ENCODE measurements around the gene HOXC12.

The HOXC12 gene, protein sequence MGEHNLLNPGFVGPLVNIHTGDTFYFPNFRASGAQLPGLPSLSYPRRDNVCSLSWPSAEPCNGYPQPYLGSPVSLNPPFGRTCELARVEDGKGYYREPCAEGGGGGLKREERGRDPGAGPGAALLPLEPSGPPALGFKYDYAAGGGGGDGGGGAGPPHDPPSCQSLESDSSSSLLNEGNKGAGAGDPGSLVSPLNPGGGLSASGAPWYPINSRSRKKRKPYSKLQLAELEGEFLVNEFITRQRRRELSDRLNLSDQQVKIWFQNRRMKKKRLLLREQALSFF

DNA sequence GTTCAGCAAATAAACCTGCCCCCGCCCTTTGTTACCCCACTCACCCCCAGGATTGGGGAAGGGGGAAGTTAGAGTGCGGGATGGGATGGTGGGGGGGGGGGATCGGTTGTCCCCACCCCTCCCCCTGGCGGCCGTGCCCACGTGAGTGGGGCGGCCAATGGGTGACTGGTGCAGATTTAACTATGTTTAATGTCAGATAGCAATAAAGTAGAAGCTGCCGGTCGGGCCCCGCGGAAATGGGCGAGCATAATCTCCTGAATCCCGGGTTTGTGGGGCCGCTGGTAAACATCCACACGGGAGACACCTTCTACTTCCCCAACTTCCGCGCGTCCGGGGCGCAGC lies at the start of gene HOXC12:
HOXC12 (plus strand) TSS at position 210 of the 342 bp plus-strand sequence; CDS start at position 237, 27 bp downstream.
- no peak for DNase-seq

DNA sequence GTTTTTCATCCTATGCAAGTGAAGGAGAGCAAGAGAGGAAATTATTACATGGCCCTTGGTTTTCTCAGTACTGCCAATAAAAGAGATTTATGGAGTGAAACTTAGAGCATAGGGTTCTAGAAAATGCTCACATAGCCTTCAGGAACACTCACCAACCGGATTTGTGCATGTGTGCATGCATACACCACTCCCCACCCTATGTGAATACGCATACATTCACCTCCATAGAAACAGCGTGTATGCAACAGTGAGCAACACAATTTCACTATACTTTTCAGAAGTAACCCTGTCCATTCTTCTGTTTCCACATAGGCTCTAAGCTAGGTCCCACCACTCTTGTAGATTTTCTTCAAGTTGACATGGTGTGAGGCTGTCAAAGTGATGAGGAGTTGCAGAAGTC lies 47.6 kb upstream of the HOXC12 start:
- DNase-seq = no peak

DNA sequence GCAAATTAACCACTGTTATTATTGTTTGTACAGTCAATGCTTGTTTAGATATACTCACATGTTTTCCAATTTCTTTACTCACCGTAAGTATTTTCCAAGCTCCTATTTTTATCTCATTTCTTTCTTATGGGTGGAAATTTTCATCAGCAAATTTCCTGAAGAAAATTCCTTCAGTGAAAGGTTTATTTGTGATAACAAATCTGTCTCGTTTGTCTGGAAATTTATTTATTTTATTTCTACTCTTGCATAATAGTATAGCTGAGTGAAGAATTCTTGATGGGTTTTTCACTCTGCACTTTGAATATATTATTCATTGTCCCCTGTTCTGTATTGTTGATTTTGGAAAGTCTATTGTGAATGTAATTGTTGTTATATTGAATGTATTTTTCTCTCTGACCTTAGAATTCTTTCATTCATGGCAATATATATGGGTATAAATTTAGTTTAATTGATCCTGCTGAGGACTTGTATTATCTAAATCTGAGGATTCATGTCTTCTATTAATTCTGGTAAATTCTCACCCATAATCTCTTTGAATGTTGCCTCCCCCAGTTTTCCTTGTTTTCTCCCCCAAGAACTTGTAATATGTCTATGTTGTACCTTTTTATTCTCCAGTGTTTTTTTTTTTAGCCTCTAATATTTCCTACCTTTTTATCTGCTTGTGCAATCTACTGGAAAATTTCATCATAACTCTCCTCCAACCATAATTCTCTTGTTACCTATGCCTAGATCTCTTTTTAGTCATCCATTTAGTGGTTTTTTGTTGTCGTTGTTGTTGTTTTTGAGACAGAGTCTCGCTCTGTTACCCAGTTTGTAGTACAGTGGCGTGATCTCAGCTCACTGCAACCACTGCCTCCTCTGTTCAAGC lies 37.7 kb upstream of the HOXC12 start:
- no peak for DNase-seq

DNA sequence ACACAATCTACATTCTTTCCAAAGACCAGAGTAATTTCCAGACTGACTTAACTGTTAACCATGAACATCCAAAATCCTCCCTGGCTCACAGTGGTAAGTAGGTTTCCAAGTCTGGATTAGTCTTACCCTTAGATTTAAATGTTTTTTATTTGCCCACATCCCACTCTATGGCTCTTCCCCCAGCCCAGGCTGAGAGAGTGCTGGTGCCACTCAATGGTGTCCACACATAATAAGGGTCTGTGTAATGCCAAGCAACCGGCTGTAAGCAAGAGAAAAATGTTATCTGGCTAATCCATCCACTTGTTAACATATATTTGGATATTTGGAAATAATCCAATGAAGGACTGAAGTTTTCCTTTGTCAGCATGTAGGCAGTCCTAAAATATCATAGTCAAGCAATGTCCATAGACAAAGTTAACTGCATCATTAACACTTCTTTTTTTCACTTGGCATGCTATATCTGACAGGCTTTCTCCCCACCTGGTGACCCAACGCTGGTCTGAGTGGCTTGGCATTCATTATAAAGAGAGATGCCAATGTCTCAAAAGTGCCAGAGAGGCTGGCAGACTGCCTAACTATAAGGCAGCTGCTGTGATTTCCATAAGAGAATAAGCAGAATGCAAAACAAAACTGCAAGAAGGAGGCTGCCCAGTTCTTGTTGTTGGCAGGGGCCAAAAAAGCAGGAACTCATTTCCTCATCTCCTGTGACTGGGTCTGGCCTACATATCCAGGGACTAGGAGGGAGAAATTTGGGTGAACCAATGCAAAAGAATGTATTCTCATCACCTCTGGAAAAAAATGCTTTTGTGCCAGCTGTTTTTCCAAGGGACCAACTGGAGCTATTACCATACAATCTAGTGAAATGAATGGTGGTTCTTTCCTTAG lies 29.9 kb upstream of the HOXC12 start:
- DNase-seq = no peak

DNA sequence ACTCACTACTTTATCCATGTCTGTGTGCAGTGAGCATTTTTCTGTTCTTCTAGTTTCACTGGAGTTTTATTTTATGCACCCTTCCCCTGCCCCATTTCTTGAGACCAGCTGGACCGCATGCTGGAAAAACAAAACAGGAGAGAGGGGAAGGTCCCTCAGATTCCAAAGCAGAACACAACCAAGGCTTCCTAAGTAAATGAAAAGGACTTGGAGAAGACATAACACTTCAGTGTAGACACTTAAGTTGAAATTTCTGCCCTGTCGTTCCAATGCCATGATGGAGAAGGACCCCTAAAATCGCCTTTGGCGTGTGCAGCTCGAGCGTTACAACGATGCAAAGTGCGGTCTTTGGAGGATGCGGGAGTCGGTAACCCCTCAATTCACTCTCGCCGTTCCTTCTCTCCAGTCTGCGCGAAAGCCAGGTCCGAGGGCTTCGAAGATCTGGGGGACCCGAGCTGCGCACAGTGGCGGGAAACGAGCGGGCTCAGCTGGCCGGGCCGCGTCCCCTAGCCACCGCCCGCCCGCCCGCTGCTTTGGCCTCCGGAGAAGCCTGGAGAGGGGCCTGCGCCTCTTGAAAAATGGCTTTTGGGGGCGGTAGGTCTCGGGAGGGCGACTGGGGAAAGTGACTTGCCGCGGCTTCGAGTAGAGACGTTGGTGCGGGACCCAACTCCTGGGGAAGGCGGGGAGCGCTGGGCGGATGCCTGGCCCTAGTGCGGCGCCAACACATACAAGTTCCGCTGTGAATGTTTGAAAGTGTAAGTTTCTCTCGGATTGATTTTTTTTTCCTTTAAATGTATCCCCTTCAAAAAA lies 27.3 kb upstream of the HOXC12 start:
- no peak for DNase-seq

DNA sequence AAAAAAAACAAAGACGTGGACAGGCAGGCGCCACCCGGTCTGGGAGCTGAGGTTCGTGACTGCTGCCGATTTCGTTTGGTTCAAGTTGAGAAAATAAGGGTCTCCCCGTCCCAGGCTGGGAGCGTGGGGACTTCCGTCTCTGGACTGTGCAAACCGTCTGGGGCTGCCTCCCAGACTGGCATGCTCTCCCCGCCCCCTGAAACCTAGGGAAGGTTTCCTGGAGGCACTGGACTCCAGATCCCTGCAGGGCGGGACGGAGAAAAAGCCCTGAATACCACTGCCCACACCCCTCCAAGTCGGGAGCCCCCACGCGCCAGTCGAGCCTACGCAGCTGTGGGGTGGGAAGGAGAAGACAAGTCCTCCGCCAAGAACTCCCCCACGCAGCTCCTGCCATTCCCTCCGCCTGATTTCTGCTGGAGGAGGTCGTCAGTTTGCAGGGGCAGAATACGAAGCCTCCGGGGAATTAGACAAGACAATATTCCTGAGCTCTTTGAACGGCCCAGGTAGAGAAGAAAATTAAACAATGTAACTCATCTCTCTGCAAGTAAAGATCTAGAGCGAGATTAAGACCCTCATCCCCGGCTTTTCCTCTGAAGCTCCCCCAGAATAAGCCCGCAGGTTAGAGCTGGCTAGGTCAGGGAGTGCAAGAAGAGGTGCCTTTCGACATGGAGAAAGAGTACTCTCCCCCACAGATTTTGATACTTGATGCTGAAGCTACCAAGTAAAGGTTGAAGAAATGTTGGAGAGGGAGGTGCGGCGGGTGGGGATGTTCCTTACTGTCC lies 26.5 kb upstream of the HOXC12 start:
- no peak for DNase-seq

DNA sequence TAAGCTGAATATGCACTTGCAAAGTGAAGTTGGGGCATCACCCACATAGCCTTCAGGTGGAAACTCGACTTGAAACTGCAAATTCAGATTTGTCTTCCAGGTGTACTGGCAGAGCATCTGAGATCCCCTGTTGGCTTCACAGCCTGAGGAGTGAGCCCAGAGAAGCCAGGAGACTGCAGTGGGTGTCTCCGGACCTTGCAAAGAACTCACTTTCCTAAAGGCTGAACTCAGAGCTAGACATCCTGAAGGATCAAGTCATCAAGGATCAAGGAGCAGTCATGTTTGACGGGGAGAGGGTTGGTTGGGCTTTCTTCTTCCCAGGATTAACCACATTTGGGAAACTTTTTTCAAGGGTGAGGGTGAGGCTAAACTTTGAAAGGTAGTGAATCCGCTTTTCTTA lies 25.2 kb upstream of the HOXC12 start:
- DNase-seq = no peak

DNA sequence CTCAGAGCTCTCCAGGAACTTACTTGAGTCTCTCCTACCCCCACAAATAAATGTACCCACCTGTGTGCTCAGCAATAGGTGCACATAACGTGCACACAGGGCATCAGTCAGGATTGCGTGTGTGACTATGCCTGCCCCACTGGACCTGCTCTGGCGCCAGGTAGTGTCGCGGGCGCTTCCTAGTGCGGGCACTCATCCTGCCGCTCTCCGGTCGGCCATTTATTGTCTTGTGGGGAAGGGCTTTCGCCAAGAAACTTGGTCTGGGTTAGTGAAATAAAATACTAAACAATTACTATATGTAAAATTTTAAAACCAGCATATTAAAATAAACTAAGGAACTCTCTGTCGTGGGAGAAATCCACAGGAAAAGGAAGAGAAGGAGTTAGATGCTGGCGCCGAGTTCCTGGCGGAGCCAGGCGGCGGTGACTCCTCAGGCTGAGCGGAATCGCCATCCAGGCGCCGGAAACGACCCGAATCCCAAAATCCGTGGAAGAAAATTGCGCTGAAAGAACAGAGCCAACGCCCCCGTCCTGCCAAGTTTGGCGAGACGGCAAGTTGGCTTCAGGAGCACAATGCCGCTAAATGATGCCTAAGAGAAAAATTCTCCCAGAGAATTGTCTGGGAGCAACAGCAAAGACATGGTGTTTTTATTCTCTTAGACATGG lies 24.0 kb upstream of the HOXC12 start:
- DNase-seq = no peak

DNA sequence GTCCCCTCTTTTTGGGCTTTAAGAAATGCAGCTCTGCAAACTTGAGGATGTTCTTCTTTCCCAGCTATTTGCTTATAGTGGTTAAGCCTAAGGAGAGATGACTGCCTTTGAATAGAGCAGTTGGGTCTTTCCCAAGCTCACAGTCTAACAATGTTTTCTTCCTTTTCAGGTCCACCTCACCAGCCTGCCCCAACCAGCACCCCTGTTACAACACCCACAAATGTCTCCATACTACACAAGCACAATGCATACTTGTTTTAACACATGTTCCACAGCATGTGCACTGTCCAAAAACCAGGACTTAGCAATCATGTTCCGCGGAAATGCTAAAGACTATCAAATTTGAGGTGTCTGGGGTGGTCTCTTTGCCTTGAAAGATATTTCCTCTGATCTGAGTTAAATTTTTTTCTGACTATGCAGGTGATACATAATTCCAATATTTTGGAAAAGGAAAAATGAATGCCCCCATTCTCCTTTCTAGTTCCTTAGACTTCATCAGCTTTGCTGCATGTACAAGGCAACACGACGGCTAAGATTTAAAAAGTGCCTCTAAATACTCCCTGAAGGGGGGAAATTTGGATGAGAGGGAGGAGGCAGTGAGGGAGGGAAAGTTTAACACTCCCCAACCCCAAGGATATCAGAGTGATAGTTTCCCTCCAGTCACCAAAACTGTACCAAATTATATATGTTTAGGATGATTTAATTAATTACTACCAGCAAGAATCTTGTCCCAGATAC lies 22.7 kb upstream of the HOXC12 start:
- no peak for DNase-seq

DNA sequence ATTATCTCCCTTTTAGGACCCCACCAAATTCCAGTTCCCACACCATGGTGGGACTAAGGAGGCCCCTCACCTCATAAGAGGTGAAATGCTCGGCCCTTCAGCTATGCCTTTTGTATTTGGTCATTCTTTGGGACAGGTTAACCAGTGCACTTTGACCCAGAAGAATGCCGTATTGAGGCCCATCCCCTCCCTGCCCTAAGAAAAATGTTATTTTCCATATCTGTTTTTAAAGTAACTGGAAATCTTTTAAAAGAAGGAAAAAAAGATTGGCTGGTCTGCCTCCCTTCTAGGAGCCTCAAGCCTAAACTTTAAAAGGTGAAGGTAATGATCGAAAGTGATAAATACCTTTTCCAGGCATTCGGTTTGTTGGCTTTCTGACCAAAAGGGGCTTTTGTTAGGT lies 21.8 kb upstream of the HOXC12 start:
- no peak for DNase-seq

DNA sequence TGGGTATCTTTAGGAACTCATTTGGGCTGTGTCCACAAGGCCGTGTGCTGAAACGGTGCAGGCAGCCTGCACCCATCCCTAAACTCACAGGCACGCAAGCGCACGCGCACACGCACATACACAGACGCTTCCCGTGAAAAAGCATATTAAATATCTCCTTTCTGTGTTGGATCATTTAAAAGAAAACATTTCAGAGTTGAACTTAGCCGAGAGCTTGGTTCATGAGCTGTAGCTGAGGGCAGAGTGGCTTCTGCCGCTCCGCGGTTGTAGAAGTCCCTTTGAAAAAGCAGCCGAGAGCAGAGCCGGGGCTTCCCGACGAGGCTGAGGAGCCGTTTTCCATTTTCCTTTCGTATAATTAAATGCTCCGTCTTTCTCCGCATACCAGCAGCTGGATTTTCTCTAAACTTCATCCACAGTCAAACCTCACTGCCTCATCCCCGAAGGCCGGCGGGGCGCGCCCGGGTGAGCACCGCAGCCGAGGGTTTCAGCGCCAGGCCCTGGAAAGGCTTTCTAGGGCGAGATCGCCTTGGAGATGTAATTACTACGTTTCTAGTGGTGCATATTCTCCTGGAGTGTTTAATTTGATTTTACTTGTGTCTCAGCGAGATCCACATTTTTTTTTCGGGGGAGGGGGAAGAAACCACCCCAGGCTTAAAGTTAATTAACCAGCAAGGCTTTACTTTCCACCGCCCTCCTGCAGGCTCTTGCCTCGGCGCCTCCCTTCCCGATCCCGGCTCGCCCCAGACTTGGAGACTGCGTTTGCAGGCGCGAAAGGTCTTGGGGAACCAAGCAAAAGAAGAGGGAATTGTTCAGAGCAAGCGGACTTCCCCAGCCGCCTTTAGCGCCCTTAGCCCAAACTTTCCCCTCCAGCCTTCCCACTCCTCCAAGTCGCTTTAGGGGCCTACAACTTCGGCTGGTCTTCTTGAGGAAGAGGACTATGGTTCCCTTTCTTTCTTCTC lies 19.0 kb upstream of the HOXC12 start:
- DNase-seq = no peak

DNA sequence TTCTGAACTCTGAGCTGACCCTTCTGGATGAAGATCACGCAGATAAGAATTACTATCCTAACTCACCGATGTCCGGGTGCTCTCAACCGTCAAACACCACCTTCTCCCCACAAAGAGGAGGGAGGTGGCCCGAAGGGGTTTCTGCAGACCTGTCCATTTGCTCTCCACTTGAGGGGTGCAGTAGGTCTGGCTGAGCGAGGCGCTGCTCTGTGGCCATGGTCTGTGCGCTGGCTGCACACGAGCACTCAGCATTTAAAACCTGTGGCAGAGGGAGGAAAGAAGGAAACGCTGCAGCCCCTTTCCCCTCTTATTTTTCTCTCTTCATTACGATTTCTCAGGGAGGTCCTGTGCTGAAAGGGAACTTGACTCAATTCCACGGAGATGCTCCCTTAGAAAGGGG lies 17.6 kb upstream of the HOXC12 start:
- no peak for DNase-seq

DNA sequence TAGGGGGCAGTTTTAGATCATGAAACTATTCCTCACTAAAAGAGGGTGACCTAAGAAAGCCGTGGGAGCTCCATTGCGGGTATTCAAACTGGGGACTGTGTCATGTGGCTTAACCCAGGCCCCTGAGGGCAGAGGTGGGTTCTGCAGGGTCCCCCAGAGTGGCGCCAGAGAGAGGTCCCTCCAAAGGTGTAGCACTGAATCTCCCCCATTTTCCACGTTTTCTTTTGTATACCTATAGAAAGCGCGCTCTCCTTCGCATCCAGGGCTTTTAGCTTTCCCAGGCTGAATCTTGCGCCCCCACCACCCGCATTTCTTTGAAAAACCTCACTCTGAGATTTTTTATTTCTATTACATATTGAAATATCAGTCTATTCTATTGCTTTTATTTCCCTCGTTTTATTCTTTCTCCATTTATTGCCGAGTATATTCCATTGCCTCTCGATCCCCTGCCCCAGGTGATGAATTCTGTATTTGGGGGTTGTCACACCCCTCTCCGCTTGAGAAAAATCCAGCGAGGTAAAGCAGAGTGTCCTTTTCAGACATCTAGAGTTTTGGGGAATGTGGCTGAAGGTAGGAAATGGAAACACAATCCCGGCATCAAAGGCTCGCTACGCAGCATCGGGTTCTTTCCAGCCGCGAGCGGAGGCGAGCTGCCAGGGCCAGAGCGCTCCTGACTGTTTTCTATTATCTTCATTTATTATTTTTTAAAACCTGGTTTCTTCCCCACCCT lies 16.9 kb upstream of the HOXC12 start:
- no peak for DNase-seq

DNA sequence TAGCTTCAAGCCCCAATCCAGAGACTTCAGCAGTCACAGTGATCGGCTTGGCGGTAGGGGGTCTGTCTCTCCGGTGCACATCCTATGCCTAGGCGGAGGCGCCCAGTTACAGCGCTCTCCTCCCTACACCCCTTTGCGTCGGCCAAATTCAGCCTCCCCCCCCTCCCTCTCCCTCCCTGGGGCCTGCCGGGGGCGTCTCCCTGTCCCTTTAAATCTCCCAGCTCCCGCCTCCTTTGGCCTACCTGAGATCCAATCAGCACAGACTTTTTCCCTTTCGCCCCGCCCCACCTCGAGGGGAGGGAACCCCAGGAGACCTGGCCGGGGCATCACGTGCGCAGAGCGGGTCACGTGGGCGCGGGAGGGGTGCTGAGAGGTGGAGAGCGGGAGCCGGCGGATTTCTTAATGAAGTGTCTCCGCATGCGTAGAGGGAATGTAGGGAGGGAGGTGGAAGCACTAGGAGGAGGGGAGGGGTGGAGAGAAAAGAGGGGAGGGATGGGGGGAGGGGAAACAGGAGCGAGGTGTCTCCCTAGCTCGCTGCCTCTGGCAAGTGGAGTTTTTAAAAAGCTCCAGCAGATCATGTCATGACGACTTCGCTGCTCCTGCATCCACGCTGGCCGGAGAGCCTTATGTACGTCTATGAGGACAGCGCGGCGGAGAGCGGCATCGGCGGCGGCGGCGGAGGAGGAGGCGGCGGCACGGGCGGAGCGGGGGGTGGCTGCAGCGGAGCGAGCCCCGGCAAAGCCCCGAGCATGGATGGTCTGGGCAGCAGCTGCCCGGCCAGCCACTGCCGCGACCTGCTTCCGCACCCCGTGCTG lies 16.2 kb upstream of the HOXC12 start, which contains the start of gene HOXC13:
HOXC13 (plus strand) TSS at position 506 of the 815 bp plus-strand sequence; CDS start at position 582, 76 bp downstream.
- peak; percentile 26 for DNase-seq

DNA sequence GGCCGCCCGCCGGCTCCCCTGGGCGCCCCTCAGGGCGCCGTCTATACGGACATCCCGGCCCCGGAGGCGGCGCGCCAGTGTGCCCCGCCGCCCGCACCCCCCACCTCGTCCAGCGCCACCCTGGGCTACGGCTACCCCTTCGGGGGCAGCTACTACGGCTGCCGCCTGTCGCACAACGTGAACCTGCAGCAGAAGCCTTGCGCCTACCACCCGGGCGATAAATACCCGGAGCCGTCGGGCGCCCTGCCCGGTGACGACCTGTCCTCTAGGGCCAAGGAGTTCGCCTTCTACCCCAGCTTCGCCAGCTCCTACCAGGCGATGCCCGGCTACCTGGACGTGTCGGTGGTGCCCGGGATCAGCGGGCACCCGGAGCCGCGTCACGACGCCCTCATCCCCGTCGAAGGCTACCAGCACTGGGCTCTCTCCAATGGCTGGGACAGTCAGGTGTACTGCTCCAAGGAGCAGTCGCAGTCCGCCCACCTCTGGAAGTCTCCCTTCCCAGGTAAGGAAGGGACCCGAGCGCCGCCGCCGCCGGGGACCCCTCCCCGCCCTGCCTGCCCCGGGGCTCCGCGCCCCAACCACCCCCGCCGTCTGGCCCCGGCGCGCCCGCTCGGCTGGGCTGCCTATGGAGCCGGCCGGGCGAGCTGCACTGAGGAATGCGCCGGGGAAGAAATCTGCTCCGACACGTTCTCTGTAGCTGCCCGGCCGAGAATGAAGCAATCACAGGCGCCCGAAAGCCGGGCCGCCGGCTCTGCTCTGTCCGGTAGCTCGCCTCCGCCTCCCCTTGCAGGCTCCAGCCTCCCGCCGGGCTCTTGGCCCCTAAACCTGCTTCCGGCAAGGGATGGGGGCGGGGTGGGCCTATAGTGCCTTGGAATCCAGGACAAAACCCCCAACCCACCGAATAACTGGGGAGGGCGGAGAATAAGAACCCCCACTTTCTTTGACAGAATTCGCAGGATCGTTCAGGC lies 15.3 kb upstream of the HOXC12 start:
- no peak for DNase-seq

DNA sequence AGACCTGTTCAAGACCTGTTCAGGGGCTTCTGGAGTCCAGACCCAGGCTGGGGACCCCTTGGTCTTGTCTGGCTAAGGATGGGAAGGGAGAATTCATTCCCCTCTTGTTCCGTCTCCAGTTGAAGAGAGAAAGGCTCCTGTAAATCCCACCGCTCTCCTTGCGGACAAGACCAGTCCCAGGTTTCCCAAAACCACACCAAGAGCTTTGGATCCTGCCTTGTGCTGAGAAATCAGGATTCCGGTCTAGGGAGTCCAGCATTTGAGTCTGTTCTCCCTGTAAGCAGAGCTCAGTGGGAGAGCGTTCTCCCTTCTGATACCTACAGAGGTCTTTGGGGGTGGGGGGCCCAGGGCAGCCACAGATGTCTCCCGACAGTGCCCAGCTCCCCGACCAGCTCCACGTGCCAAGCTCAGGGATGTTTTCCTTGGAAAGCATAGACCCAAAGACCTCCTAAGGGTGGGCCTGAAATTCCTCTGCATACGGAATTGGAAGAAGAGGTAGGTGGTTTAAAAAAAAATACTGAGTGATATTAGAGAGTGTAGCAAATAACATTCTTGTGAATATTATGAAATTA lies 14.2 kb upstream of the HOXC12 start:
- no peak for DNase-seq
